HCT116 (cell line): ENCODE measurements around the gene KDM7A. TPM values are rescaled to one million over a fixed set of nuclear protein-coding genes. Genes with fewer than 3 reads are reported as not detected.

Experiments used
- ATAC-seq: fragments of 200-7000 bp; cut with Tn5 transposase; 2 replicates; pipeline ENCODE4 v1.9.1; 2020; ENCODE audit warnings: mild to moderate bottlenecking, moderate library complexity
- BruUV-seq: library from RNA; stranded (reverse); fragments of 400-500 nt; replicated peaks from 2 replicates; lab custom pipeline; 2021; lab: Mats Ljungman, UMichigan
- CTCF ChIA-PET: fragments of 300-600 bp; sonication (Branson Sonifier 250); formaldehyde crosslinking; loops from one replicate; lab custom pipeline; 2021; ENCODE audit warnings: antibody characterized with exemption; lab: Charles Lee
- POLR2A ChIA-PET: fragments of 300-600, 350-600 bp; sonication (Branson Sonifier 250); formaldehyde crosslinking; loops from one replicate; lab custom pipeline; 2021; ENCODE audit warnings: antibody characterized with exemption; lab: Charles Lee
- RAD21 ChIA-PET, 2 experiments: fragments of 300-600 bp; sonication (Branson Sonifier 250); formaldehyde crosslinking; loops; one replicate each; lab custom pipeline; 2023; ENCODE audit warnings: low total read pairs in 2 of 2; ENCODE audit not compliant: uncharacterized antibody in 2 of 2, unreplicated experiment in 2 of 2, low non-redundant PET in 1 of 2; lab: Charles Lee
- DNase-seq: peaks from one replicate; pipeline ENCODE4 v3.0.0-alpha.2; 2010; ENCODE audit warnings: low read depth, low spot score
- H2AFZ ChIP-seq: fragments of 200-600 bp; shearing (Covaris generic), sonication (generic); 2 replicates; pipeline ENCODE4 v1.6.1; 2017; ENCODE audit warnings: low read depth, mixed run types, mixed read lengths, antibody characterized with exemption, low read length; ENCODE audit not compliant: poor library complexity, severe bottlenecking
- H3K27ac ChIP-seq: 2 replicates; pipeline ENCODE4 v1.5.1; 2012; ENCODE audit warnings: low read depth, low read length
- H3K27me3 ChIP-seq: fragments of 200-600 bp; sonication (generic); 2 replicates; pipeline ENCODE4 v1.6.1; 2016; ENCODE audit warnings: mixed run types, low read length, mixed read lengths; ENCODE audit not compliant: insufficient read depth
- H3K36me3 ChIP-seq, 2 experiments: fragments of 200-500 bp in 1 of 2; fragments of 200-600 bp in 1 of 2; sonication (Bioruptor generic) in 1 of 2; sonication (generic) in 1 of 2; 2 replicates each; pipeline versions ENCODE4 v1.5.1 to v1.6.1; 2014 to 2016; ENCODE audit warnings: low read length in 2 of 2, inconsistent platforms in 1 of 2, mixed read lengths in 1 of 2, mixed run types in 1 of 2; ENCODE audit not compliant: insufficient read depth in 2 of 2, control insufficient read depth in 1 of 2
- H3K4me1 ChIP-seq, 2 experiments: fragments of 200-600 bp in 1 of 2; sonication (generic) in 1 of 2; 2 replicates each; pipeline versions ENCODE4 v1.5.1 to v1.6.1; 2012 to 2017; ENCODE audit warnings: low read length in 2 of 2, inconsistent platforms in 1 of 2, mild to moderate bottlenecking in 1 of 2, mixed read lengths in 1 of 2, mixed run types in 1 of 2, moderate library complexity in 1 of 2; ENCODE audit not compliant: insufficient read depth in 2 of 2, control insufficient read depth in 1 of 2
- H3K4me2 ChIP-seq: fragments of 200-600 bp; sonication (generic); 2 replicates; pipeline ENCODE4 v1.6.1; 2017; ENCODE audit warnings: mixed run types, low read length, mixed read lengths
- H3K4me3 ChIP-seq, 2 experiments: fragments of 200-600 bp in 1 of 2; sonication (generic) in 1 of 2; replicated peaks in 1 of 2; 2 replicates each; pipeline ENCODE4 v1.5.1; 2011 to 2016; ENCODE audit warnings: low read length in 2 of 2, control low read depth in 1 of 2, low read depth in 1 of 2, mild to moderate bottlenecking in 1 of 2, mixed read lengths in 1 of 2, mixed run types in 1 of 2
- H3K79me2 ChIP-seq: fragments of 200-600 bp; sonication (generic); 2 replicates; pipeline ENCODE4 v1.6.1; 2017; ENCODE audit warnings: mild to moderate bottlenecking, mixed run types, low read length, moderate library complexity, mixed read lengths; ENCODE audit not compliant: insufficient read depth
- H3K9ac ChIP-seq: fragments of 200-600 bp; sonication (generic); 2 replicates; pipeline ENCODE4 v1.6.1; 2016; ENCODE audit warnings: low read length, mixed read lengths
- H3K9me2 ChIP-seq: fragments of 200-600 bp; sonication (generic), shearing (Covaris generic); 2 replicates; pipeline ENCODE4 v1.6.1; 2017; ENCODE audit warnings: mixed run types, mild to moderate bottlenecking, moderate library complexity; ENCODE audit not compliant: insufficient read depth
- H3K9me3 ChIP-seq, 2 experiments: fragments of 200-500 bp in 1 of 2; fragments of 200-600 bp in 1 of 2; sonication (Bioruptor generic) in 1 of 2; sonication (generic) in 1 of 2; 2 replicates each; pipeline ENCODE4 v1.6.1; 2014 to 2017; ENCODE audit warnings: low read length in 2 of 2, mixed read lengths in 2 of 2, inconsistent platforms in 1 of 2, low read depth in 1 of 2, mild to moderate bottlenecking in 1 of 2, mixed run types in 1 of 2, moderate library complexity in 1 of 2; ENCODE audit not compliant: control insufficient read depth in 1 of 2, insufficient read depth in 1 of 2
- H4K20me1 ChIP-seq: fragments of 200-600 bp; sonication (generic), shearing (Covaris generic); 2 replicates; pipeline ENCODE4 v1.6.1; 2017; ENCODE audit warnings: mixed run types, mild to moderate bottlenecking, moderate library complexity; ENCODE audit not compliant: insufficient read depth
- CBX3 ChIP-seq: IDR thresholded peaks from 2 replicates; pipeline ENCODE4 v1.6.1; 2012; ENCODE audit warnings: low read depth
- CEBPB ChIP-seq: IDR thresholded peaks from 2 replicates; pipeline ENCODE4 v1.6.1; 2012; ENCODE audit warnings: low read depth
- CTCF ChIP-seq, 3 experiments: fragments of 200-600 bp in 1 of 3; sonication (generic) in 1 of 3; IDR thresholded peaks in 2 of 3; conservative IDR thresholded peaks in 1 of 3; 2 replicates each; pipeline ENCODE4 v1.5.1; 2012 to 2017; ENCODE audit warnings: low read depth in 2 of 3, low read length in 2 of 3, antibody characterized with exemption in 1 of 3, borderline replicate concordance in 1 of 3, control low read depth in 1 of 3, mild to moderate bottlenecking in 1 of 3, mixed read lengths in 1 of 3, mixed run types in 1 of 3, moderate library complexity in 1 of 3; ENCODE audit not compliant: insufficient read depth in 1 of 3
- EGR1 ChIP-seq: IDR thresholded peaks from 2 replicates; pipeline ENCODE4 v1.6.1; 2012; ENCODE audit warnings: low read depth
- EZH2 ChIP-seq: fragments of 200-600 bp; sonication (generic); IDR thresholded peaks from 2 replicates; pipeline ENCODE4 v1.6.1; 2017; ENCODE audit warnings: antibody characterized with exemption, mixed run types
- JUND ChIP-seq: IDR thresholded peaks from 2 replicates; pipeline ENCODE4 v1.6.1; 2012
- MAX ChIP-seq: IDR thresholded peaks from 2 replicates; pipeline ENCODE4 v1.6.1; 2012
- POLR2A ChIP-seq: IDR thresholded peaks from 2 replicates; pipeline ENCODE4 v1.7.0; 2011; ENCODE audit warnings: borderline replicate concordance; ENCODE audit not compliant: insufficient read depth, insufficient read length; ENCODE audit errors: extremely low read depth
- POLR2AphosphoS5 ChIP-seq: IDR thresholded peaks from 2 replicates; pipeline ENCODE4 v1.6.1; 2011; ENCODE audit warnings: mild to moderate bottlenecking, low read depth, low read length, moderate library complexity
- SP1 ChIP-seq: IDR thresholded peaks from 2 replicates; pipeline ENCODE4 v1.6.1; 2012; ENCODE audit warnings: low read depth
- TCF7L2 ChIP-seq: IDR thresholded peaks from 2 replicates; pipeline ENCODE4 v1.7.0; 2011; ENCODE audit warnings: borderline replicate concordance, inconsistent platforms; ENCODE audit not compliant: insufficient read depth, insufficient read length; ENCODE audit errors: extremely low read depth
- ZFX ChIP-seq: fragments of 450-650 bp; IDR thresholded peaks from 2 replicates; pipeline ENCODE4 v1.6.1; 2017
- ZNF274 ChIP-seq: fragments of 200-500 bp; sonication (Bioruptor generic); IDR thresholded peaks from 2 replicates; pipeline ENCODE4 v1.6.1; 2014; ENCODE audit warnings: mild to moderate bottlenecking, low read depth, low read length, inconsistent platforms
- intact Hi-C: fragments of 100-400 bp; cut with micrococcal nuclease; formaldehyde crosslinking; loops from 2 replicates; pipeline ENCODE4 v1.10.0; 2022
- total RNA-seq: library from RNA; stranded (reverse); gene quantifications from one replicate; pipeline ENCODE4 v1.2.1, GENCODE V29; 2021; ENCODE audit not compliant: unreplicated experiment
- TF ChIP-seq, protein P1 (sequence below): IDR thresholded peaks from 2 replicates; pipeline ENCODE4 v1.6.1; 2012; ENCODE audit warnings: low read depth

The KDM7A gene
- total RNA-seq, 1 experiment from 2014 or later = 11.6 TPM

GRCh38 chr7:140190588-140190987 lies 13.8 kb upstream of the KDM7A start:
- ChIA-PET CTCF (no interaction called here), RAD21 (no interaction called here)
- ATAC-seq = no peak

DNA sequence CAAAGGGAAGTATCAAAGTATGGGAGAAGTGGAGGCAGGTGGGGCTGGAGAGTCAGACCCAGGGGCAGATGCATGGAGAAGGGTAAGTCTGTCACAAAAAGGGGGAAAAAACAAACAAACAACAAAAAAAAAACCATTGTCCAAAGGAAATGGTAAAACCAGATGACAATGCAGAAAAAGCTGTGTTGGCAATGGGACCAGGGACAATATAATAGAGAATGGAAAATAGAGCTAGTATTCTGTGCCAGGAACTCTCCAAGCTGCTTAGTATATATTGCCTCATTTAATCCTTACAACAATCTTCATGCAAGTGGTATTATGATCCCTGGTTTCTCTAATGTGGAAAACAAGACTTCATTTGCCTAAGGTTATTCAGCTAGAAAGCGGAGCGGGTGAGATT lies 13.1 kb upstream of the KDM7A start:
- ChIA-PET CTCF (no interaction called here), POLR2A (no interaction called here)
- no peak for TF ChIP-seq ZFX
- no peak for TF ChIP-seq CEBPB
- no peak for TF ChIP-seq EZH2
- TF ChIP-seq POLR2AphosphoS5 = no peak
- no peak for TF ChIP-seq ZNF274
- TF ChIP-seq MAX = no peak
- TF ChIP-seq, protein P1, sequence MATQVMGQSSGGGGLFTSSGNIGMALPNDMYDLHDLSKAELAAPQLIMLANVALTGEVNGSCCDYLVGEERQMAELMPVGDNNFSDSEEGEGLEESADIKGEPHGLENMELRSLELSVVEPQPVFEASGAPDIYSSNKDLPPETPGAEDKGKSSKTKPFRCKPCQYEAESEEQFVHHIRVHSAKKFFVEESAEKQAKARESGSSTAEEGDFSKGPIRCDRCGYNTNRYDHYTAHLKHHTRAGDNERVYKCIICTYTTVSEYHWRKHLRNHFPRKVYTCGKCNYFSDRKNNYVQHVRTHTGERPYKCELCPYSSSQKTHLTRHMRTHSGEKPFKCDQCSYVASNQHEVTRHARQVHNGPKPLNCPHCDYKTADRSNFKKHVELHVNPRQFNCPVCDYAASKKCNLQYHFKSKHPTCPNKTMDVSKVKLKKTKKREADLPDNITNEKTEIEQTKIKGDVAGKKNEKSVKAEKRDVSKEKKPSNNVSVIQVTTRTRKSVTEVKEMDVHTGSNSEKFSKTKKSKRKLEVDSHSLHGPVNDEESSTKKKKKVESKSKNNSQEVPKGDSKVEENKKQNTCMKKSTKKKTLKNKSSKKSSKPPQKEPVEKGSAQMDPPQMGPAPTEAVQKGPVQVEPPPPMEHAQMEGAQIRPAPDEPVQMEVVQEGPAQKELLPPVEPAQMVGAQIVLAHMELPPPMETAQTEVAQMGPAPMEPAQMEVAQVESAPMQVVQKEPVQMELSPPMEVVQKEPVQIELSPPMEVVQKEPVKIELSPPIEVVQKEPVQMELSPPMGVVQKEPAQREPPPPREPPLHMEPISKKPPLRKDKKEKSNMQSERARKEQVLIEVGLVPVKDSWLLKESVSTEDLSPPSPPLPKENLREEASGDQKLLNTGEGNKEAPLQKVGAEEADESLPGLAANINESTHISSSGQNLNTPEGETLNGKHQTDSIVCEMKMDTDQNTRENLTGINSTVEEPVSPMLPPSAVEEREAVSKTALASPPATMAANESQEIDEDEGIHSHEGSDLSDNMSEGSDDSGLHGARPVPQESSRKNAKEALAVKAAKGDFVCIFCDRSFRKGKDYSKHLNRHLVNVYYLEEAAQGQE = no peak
- no peak for TF ChIP-seq TCF7L2
- TF ChIP-seq CBX3 = no peak
- TF ChIP-seq SP1 = no peak
- no peak for TF ChIP-seq CTCF (IDR thresholded peaks at IDR 0.05 in 2 of 3, conservative IDR thresholded peaks at IDR 0.05 in 1 of 3; ENCODE audit: borderline replicate concordance in 1 of 3, insufficient read depth in 1 of 3, low read depth in 2 of 3, low read length in 2 of 3)
- TF ChIP-seq POLR2A = no peak
- no peak for TF ChIP-seq EGR1
- TF ChIP-seq JUND = no peak

More at GRCh38 chr7:140190588-140190987, 13.8 kb upstream of the KDM7A start:
- Histone ChIP-seq H3K9ac (no peak overlapping the region), H3K79me2 (no peaks in the 10 kb centered on the region), H3K4me1 (no peaks in the 10 kb centered on the region), H4K20me1 (no peaks in the 10 kb centered on the region), H3K9me3 (no peaks in the 10 kb centered on the region), H2AFZ (no peak overlapping the region), H3K27me3 (no peaks in the 10 kb centered on the region), H3K4me3 (no peak overlapping the region), H3K27ac (no peak overlapping the region), H3K4me2 (no peak overlapping the region), H3K36me3 (no peaks in the 10 kb centered on the region), H3K9me2 (no peaks in the 10 kb centered on the region)
- TF ChIP-seq MAX (no peak), JUND (no peak), TCF7L2 (no peak), POLR2A (no peak), EZH2 (no peak), CBX3 (no peak)
- intact Hi-C loops = no loop called here
- POLR2A ChIA-PET = no interaction called here
- BruUV-seq = no TSS peak
- DNase-seq = no peak

More for the DNA sequence above, 13.1 kb upstream of the KDM7A start:
- DNase-seq (no peak), ATAC-seq (no peak)
- H3K36me3 ChIP-seq = no peaks in the 10 kb centered on the region
- no peaks in the 10 kb centered on the region for H3K9me2 ChIP-seq
- BruUV-seq = no TSS peak
- H3K4me2 ChIP-seq = no peak overlapping the region
- intact Hi-C loops = no loop called here
- H3K27ac ChIP-seq = no peak overlapping the region
- H3K4me3 ChIP-seq = no peak overlapping the region
- no peaks in the 10 kb centered on the region for H3K27me3 ChIP-seq
- H3K4me1 ChIP-seq = no peaks in the 10 kb centered on the region
- no peaks in the 10 kb centered on the region for H4K20me1 ChIP-seq
- RAD21 ChIA-PET = no interaction called here
- no peak overlapping the region for H3K9ac ChIP-seq
- no peaks in the 10 kb centered on the region for H3K79me2 ChIP-seq
- H2AFZ ChIP-seq = no peak overlapping the region
- H3K9me3 ChIP-seq = no peaks in the 10 kb centered on the region
